Vagina (tissue), 2 donors: ENCODE data around the gene C17orf100. TPM values are rescaled to one million over a fixed set of nuclear protein-coding genes. Genes with fewer than 3 reads are reported as not detected.

Experiments
- DNase-seq, 2 donors: peaks; one replicate each; pipeline ENCODE4 v3.0.0-alpha.2; 2017; ENCODE audit errors: extremely low spot score in 2 of 2
- H3K27ac ChIP-seq: fragments of 200-600 bp; sonication (generic); one replicate; pipeline ENCODE4 v1.5.1; 2019
- H3K27me3 ChIP-seq: fragments of 200-600 bp; sonication (generic); one replicate; pipeline ENCODE4 v1.5.1; 2019
- H3K36me3 ChIP-seq, 2 donors: fragments of 200-600 bp; sonication (generic); one replicate each; pipeline ENCODE4 v1.5.1; 2017 to 2019
- H3K4me1 ChIP-seq: fragments of 200-600 bp; sonication (generic); one replicate; pipeline ENCODE4 v1.5.1; 2019
- H3K4me3 ChIP-seq, 2 donors: fragments of 200-600 bp; sonication (generic); 1 replicate in 1 of 2; 2 replicates in 1 of 2; pipeline ENCODE4 v1.5.1; 2016 to 2019
- H3K9me3 ChIP-seq: fragments of 200-600 bp; sonication (generic); one replicate; pipeline ENCODE4 v1.5.1; 2019
- POLR2A ChIP-seq, 2 donors: fragments of 450-650 bp; IDR thresholded peaks; one replicate each; pipeline ENCODE4 v1.6.1; 2017; ENCODE audit warnings: antibody characterized with exemption in 2 of 2, mild to moderate bottlenecking in 2 of 2, moderate library complexity in 2 of 2
- POLR2AphosphoS5 ChIP-seq, 2 donors: sonication (generic); formaldehyde crosslinking; IDR thresholded peaks; one replicate each; pipeline ENCODE4 v1.9.0; 2017; ENCODE audit warnings: antibody characterized with exemption in 2 of 2, mild to moderate bottlenecking in 2 of 2, low read depth in 1 of 2; ENCODE audit not compliant: insufficient read depth in 1 of 2
- intact Hi-C: fragments of 100-400 bp; cut with DNase I; formaldehyde crosslinking; loops from one replicate; pipeline ENCODE4 v1.15.1; 2023
- total RNA-seq: library from RNA; depleted of rRNA; stranded (reverse); fragments of >200 nt; gene quantifications from one replicate; pipeline ENCODE4 v1.2.3, GENCODE V29; 2016
- TF ChIP-seq, protein P1 (sequence below), 3 experiments: fragments of 450-650 bp in 2 of 3; fragments of 200-600 bp in 1 of 3; sonication (generic) in 1 of 3; IDR thresholded peaks; one replicate each; pipeline ENCODE4 v1.5.1; 2017 to 2019; ENCODE audit warnings: antibody characterized with exemption in 3 of 3, mild to moderate bottlenecking in 2 of 3, moderate library complexity in 2 of 3

C17orf100 gene
- total RNA-seq, 1 donor from 2014 or later: 3.2 TPM

DNA sequence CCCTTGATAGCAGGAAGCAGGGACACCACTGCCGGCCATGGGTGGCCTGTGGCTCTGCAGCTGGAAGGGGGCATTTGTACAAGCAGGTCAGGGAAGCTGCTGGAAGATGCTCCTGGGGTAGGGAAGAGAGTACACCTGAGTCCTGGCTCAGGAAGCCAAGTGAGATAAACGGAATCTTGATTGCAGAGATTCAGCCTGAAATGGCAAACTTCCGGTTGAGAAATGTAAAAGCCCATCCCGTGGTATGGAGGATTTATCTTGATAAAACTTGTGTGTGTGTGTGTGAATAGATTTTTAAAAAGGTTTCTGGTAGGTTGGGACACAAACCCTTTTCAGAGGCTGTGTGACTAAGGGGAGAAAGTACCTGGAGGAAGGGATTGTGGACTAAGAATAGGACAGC, 29.6 kb downstream of the C17orf100 start:
- no peak overlapping the region for H3K27ac ChIP-seq
- H3K4me3 ChIP-seq: no peak overlapping the region
- intact Hi-C loops: no loop called here
- no peak for DNase-seq
- no peaks in the 10 kb centered on the region for H3K9me3 ChIP-seq
- no peaks in the 10 kb centered on the region for H3K36me3 ChIP-seq
- no peak for TF ChIP-seq POLR2AphosphoS5 (IDR thresholded peaks at IDR 0.05; ENCODE audit: insufficient read depth in 1 of 2, low read depth in 1 of 2)
- TF ChIP-seq POLR2A (IDR thresholded peaks at IDR 0.05): no peak
- TF ChIP-seq, protein P1, sequence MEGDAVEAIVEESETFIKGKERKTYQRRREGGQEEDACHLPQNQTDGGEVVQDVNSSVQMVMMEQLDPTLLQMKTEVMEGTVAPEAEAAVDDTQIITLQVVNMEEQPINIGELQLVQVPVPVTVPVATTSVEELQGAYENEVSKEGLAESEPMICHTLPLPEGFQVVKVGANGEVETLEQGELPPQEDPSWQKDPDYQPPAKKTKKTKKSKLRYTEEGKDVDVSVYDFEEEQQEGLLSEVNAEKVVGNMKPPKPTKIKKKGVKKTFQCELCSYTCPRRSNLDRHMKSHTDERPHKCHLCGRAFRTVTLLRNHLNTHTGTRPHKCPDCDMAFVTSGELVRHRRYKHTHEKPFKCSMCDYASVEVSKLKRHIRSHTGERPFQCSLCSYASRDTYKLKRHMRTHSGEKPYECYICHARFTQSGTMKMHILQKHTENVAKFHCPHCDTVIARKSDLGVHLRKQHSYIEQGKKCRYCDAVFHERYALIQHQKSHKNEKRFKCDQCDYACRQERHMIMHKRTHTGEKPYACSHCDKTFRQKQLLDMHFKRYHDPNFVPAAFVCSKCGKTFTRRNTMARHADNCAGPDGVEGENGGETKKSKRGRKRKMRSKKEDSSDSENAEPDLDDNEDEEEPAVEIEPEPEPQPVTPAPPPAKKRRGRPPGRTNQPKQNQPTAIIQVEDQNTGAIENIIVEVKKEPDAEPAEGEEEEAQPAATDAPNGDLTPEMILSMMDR (IDR thresholded peaks at IDR 0.05): no peak
- no peaks in the 10 kb centered on the region for H3K27me3 ChIP-seq
- H3K4me1 ChIP-seq: no peaks in the 10 kb centered on the region

GRCh38 chr17:6681671-6682070, 30.1 kb downstream of the C17orf100 start:
- H3K9me3 ChIP-seq: no peaks in the 10 kb centered on the region
- H3K4me3 ChIP-seq: no peak overlapping the region
- TF ChIP-seq, protein P1 (IDR thresholded peaks at IDR 0.05): no peak
- TF ChIP-seq POLR2AphosphoS5 (IDR thresholded peaks at IDR 0.05; ENCODE audit: insufficient read depth in 1 of 2, low read depth in 1 of 2) (no peak), POLR2A (IDR thresholded peaks at IDR 0.05) (no peak)
- intact Hi-C loops: no loop called here
- H3K4me1 ChIP-seq: no peaks in the 10 kb centered on the region
- no peaks in the 10 kb centered on the region for H3K36me3 ChIP-seq
- H3K27me3 ChIP-seq: no peaks in the 10 kb centered on the region
- H3K27ac ChIP-seq: no peak overlapping the region
- no peak for DNase-seq

GRCh38 chr17:6682339-6682738, 30.8 kb downstream of the C17orf100 start:
- Histone ChIP-seq H3K4me1 (no peaks in the 10 kb centered on the region), H3K4me3 (no peak overlapping the region), H3K9me3 (no peaks in the 10 kb centered on the region), H3K27ac (no peak overlapping the region), H3K36me3 (no peaks in the 10 kb centered on the region), H3K27me3 (no peaks in the 10 kb centered on the region)
- intact Hi-C loops: no loop called here
- no peak for DNase-seq
- TF ChIP-seq POLR2AphosphoS5 (IDR thresholded peaks at IDR 0.05; ENCODE audit: insufficient read depth in 1 of 2, low read depth in 1 of 2) (no peak), POLR2A (IDR thresholded peaks at IDR 0.05) (no peak)
- TF ChIP-seq, protein P1 (IDR thresholded peaks at IDR 0.05): no peak

GRCh38 chr17:6683081-6683684, 31.6 kb downstream of the C17orf100 start:
- DNase-seq: no peak
- intact Hi-C loops: no loop called here
- no peak for TF ChIP-seq POLR2AphosphoS5 (IDR thresholded peaks at IDR 0.05; ENCODE audit: insufficient read depth in 1 of 2, low read depth in 1 of 2)
- no peak for TF ChIP-seq POLR2A (IDR thresholded peaks at IDR 0.05)
- H3K9me3 ChIP-seq: no peaks in the 10 kb centered on the region
- no peak overlapping the region for H3K27ac ChIP-seq
- no peaks in the 10 kb centered on the region for H3K27me3 ChIP-seq
- H3K4me3 ChIP-seq: no peak overlapping the region
- H3K4me1 ChIP-seq: no peaks in the 10 kb centered on the region
- no peaks in the 10 kb centered on the region for H3K36me3 ChIP-seq

DNA sequence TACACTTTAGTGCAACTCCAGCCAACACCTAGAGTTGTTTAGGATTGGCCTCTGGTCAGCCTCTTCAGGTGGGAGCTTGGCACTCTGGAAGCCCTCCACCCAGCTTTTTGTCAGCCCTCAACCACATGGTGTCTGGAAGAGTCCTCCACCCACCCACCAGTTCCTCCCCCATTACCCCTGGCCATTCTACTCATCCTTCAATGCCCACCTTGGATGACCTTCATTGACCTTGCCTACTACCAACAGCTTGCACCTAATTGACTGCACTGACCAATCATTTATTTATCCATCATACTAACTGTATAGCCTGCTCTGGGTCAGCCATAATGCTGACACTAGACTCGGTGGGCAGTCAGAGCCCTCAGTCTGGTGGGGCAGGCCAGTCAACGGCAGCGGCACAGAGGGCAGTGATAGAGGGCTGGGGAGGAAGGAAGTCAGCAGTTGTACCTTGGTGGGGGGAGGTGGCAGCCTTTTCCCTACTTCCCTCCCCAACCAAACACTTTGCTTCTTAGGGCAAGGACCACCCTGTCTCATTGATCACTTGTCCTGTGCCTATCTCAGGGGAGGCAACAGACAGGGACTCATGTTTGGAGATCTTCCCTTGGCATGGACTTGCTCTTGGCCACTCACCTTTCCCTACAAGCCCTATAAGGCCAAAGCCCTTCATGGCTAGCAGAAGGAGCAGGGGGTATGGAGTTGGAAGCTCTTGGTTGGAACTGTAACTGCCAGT, 32.3 kb downstream of the C17orf100 start:
- Histone ChIP-seq H3K36me3 (no peaks in the 10 kb centered on the region), H3K9me3 (no peaks in the 10 kb centered on the region), H3K4me1 (no peaks in the 10 kb centered on the region), H3K27me3 (no peaks in the 10 kb centered on the region), H3K27ac (no peak overlapping the region), H3K4me3 (no peak overlapping the region)
- intact Hi-C loops: no loop called here
- DNase-seq: no peak
- TF ChIP-seq, protein P1 (IDR thresholded peaks at IDR 0.05): no peak
- TF ChIP-seq POLR2AphosphoS5 (IDR thresholded peaks at IDR 0.05; ENCODE audit: insufficient read depth in 1 of 2, low read depth in 1 of 2) (no peak), POLR2A (IDR thresholded peaks at IDR 0.05) (no peak)
